Lower lobe of right lung (tissue), 2 donors: ENCODE data around the gene ASTN2. TPM values are rescaled to one million over a fixed set of nuclear protein-coding genes. Genes with fewer than 3 reads are reported as not detected.

Source experiments
- ATAC-seq, 2 donors: fragments of 200-7000 bp; cut with Tn5 transposase; one replicate each; pipeline ENCODE4 v1.9.1; 2020 to 2022; ENCODE audit warnings: mild to moderate bottlenecking in 2 of 2, moderate library complexity in 2 of 2
- DNase-seq: peaks from one replicate; pipeline ENCODE4 v3.0.0-alpha.2; 2020
- H3K27ac ChIP-seq: fragments of 200-600 bp; one replicate; pipeline ENCODE4 v1.8.0; 2022
- H3K27me3 ChIP-seq: fragments of 200-600 bp; one replicate; pipeline ENCODE4 v1.8.0; 2022; ENCODE audit warnings: low read depth
- H3K36me3 ChIP-seq: fragments of 200-600 bp; one replicate; pipeline ENCODE4 v1.8.0; 2022; ENCODE audit warnings: mild to moderate bottlenecking
- H3K4me1 ChIP-seq: fragments of 200-600 bp; one replicate; pipeline ENCODE4 v1.8.0; 2022
- H3K4me3 ChIP-seq: fragments of 200-600 bp; one replicate; pipeline ENCODE4 v1.8.0; 2022; ENCODE audit warnings: mild to moderate bottlenecking
- H3K9me3 ChIP-seq: fragments of 200-600 bp; one replicate; pipeline ENCODE4 v1.8.0; 2022
- intact Hi-C: fragments of 100-400 bp; cut with DNase I; formaldehyde crosslinking; loops from one replicate; pipeline ENCODE4 v1.11.0; 2022
- total RNA-seq: library from RNA; stranded (reverse); fragmentation: NEBNext Ultra II Directional; extraction: Animal tissue kit (Norgen Biotek cat#: 25700); gene quantifications from one replicate; pipeline ENCODE4 v1.2.1, GENCODE V29; 2021
- TF ChIP-seq, protein P1 (sequence below): fragments of 200-600 bp; IDR thresholded peaks from one replicate; pipeline ENCODE4 v1.8.0; 2022; ENCODE audit warnings: antibody characterized with exemption, mild to moderate bottlenecking
- donor health status: DM: no; HTN: yes; CAD: no; lungs with severe emphysema.

Gene ASTN2
- total RNA-seq, 1 donor from 2014 or later, result 4.3 TPM

DNA sequence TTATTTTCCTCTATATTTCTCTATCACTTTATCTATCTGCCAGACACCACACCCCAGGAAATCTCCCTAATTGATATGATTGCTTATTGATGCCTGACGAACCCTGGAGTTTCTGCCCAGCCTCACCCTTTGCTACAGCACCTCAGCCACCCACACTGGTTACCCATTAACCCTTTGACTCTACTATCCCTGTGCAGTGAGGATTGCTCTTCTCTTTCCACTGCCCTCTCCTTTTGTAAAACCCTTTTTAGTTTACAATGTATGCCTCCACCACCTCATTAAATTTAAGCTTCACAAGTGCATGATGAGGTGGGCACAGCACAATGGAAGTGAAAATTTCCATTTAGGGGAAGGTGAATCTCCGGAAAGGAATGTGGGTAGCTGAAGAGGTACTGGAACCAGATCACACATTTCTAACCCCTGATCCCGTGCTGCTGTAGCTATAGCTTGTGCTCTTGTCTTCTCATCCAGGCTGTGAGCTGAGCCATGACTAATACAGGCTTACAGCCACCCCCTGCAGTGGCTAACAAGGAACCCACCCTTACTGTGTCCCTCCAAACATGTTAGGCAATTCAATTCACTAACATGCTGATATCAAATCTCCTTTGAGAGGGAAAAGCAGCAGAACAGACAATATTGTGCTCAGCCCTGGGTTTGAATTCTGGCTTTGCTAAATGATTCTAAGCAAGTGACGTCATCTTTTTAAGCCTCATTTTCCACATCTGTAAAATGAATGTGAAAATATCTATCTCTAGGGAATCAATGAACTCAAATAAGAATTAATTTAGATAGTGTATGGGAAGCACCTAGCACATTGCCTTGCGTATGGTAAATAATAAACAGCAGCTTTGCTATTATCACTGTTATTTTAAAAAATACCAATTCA, 914.6 kb downstream of the ASTN2 start:
- H3K4me3 ChIP-seq, result no peak overlapping the region
- intact Hi-C loops, result no loop called here
- no peak for ATAC-seq
- H3K9me3 ChIP-seq, result no peaks in the 10 kb centered on the region
- no peaks in the 10 kb centered on the region for H3K27me3 ChIP-seq
- no peaks in the 10 kb centered on the region for H3K4me1 ChIP-seq
- TF ChIP-seq, protein P1, sequence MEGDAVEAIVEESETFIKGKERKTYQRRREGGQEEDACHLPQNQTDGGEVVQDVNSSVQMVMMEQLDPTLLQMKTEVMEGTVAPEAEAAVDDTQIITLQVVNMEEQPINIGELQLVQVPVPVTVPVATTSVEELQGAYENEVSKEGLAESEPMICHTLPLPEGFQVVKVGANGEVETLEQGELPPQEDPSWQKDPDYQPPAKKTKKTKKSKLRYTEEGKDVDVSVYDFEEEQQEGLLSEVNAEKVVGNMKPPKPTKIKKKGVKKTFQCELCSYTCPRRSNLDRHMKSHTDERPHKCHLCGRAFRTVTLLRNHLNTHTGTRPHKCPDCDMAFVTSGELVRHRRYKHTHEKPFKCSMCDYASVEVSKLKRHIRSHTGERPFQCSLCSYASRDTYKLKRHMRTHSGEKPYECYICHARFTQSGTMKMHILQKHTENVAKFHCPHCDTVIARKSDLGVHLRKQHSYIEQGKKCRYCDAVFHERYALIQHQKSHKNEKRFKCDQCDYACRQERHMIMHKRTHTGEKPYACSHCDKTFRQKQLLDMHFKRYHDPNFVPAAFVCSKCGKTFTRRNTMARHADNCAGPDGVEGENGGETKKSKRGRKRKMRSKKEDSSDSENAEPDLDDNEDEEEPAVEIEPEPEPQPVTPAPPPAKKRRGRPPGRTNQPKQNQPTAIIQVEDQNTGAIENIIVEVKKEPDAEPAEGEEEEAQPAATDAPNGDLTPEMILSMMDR, result no peak
- H3K27ac ChIP-seq, result no peak overlapping the region
- no peaks in the 10 kb centered on the region for H3K36me3 ChIP-seq
- no peak for DNase-seq

DNA sequence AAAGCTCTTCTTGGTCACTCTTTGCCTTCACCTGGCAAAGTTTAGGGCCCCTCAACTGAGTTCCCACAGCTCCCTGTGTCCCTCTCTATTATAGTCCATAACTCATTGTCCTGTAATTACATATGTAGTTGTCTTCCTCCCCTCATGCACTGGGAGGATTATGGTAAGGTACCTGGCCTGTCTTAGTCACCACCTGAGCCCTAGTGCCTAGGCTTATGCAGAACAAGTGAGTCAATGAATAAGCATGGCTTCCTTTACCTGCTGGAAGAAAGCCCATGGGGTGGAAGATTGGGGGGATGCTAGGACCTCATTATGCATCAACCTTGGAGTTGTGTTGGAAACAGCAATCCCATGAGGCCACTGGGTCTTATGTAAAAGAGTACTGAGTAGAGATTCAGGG, 915.4 kb downstream of the ASTN2 start:
- Histone ChIP-seq H3K27me3 (no peaks in the 10 kb centered on the region), H3K4me3 (no peak overlapping the region), H3K4me1 (no peaks in the 10 kb centered on the region), H3K36me3 (no peaks in the 10 kb centered on the region), H3K27ac (no peak overlapping the region), H3K9me3 (no peaks in the 10 kb centered on the region)
- TF ChIP-seq, protein P1, result no peak
- intact Hi-C loops, result no loop called here
- no peak for DNase-seq
- ATAC-seq, result no peak

DNA sequence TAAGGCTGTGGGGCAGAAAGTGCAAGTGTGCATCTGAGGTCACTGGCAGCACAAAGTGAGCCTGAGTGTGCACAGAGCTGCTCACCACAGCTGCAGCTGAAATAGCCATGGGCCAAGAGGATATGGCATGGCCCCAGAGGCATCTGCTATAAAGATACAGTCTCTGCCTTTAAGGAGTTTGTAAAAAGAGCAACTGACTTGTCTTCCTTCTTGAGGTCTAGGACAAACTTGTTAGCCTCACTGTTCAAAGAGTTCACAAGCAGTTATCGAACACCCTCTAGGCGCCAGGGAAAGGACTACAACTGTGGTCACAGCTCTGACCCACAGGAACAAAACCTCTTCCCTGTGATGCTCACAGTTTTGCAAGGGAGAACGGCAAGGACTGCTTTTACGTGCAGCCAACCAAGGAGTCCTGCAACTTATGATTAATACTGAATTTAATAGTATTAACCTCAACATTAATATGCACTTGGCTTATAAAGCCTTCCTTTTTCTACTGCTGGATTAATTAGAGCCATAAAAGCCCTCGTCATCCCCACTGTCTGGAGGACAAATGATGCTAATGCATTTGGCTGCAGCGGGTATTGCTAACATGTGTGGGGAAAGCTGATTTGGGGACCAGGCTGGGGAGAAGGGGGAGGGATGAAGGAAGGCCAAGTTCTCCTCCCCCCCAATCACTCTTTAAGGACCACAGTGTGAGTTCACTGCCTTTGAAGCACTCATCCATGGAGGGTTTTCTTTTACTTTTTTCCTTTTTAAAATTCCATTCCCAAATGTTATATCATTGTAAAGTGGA, 917.6 kb downstream of the ASTN2 start:
- H3K4me3 ChIP-seq, result no peak overlapping the region
- TF ChIP-seq, protein P1, result no peak
- intact Hi-C loops, result no loop called here

DNA sequence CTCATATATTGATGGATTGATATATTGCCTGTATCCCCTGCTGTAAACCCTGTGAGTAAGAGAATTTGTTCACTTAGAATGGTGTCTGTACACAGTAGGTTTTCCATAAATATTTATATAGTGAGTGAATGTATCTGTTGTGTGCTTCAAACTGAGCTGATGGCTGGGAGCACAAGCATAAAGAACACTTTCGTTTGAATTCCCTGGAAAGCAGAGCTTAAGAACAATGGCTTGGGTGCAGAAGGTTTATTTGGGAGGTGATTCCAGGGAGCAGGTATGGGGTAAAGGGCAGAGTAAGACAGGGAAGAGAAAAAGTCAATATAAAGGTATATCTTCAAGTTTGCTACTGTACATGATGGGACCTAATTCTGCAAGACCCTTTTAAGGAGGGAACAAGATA, 918.7 kb downstream of the ASTN2 start:
- Histone ChIP-seq H3K36me3 (no peaks in the 10 kb centered on the region), H3K27me3 (no peaks in the 10 kb centered on the region), H3K9me3 (no peaks in the 10 kb centered on the region), H3K27ac (no peak overlapping the region), H3K4me1 (no peaks in the 10 kb centered on the region), H3K4me3 (no peak overlapping the region)
- TF ChIP-seq, protein P1, result no peak
- DNase-seq (no peak), ATAC-seq (no peak)
- intact Hi-C loops, result no loop called here

More for the DNA sequence above, 917.6 kb downstream of the ASTN2 start:
- no peak for DNase-seq
- H3K36me3 ChIP-seq, result no peaks in the 10 kb centered on the region
- no peak overlapping the region for H3K27ac ChIP-seq
- H3K9me3 ChIP-seq, result no peaks in the 10 kb centered on the region
- no peaks in the 10 kb centered on the region for H3K27me3 ChIP-seq
- peak in 1 of 2 donors; percentile 25 for ATAC-seq
- no peaks in the 10 kb centered on the region for H3K4me1 ChIP-seq

DNA sequence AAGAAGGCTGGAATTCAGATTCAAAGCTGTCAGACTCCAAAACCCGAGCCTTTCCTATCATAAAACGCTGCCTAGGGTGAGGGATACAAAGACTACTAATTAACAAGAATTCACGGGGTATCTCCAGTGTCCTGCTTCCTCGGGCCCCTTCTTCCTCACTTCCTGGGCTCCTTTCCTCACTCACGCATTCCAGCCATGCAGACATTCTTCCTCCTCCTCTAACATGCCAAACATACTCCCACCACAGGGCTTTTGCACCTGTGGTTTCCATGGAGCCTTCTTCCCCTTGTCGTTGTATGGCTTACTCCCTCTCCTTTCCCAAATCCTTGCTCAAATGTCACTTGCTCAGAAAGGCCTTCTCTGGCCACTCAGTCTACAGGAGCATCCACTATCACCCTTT, 919.1 kb downstream of the ASTN2 start:
- Histone ChIP-seq H3K4me3 (no peak overlapping the region), H3K27ac (no peak overlapping the region), H3K36me3 (no peaks in the 10 kb centered on the region), H3K4me1 (no peaks in the 10 kb centered on the region), H3K27me3 (no peaks in the 10 kb centered on the region), H3K9me3 (no peaks in the 10 kb centered on the region)
- ATAC-seq, result no peak
- intact Hi-C loops, result no loop called here
- TF ChIP-seq, protein P1, result no peak
- no peak for DNase-seq
